ENCODE data around the gene SCIN. TPM values are rescaled to one million over a fixed set of nuclear protein-coding genes. Genes with fewer than 3 reads are reported as not detected.

SCIN gene
- total and polyA plus RNA-seq, 7 donors: 0.08 to 0.17 (median 0.13) TPM; not detected in 3

DNA sequence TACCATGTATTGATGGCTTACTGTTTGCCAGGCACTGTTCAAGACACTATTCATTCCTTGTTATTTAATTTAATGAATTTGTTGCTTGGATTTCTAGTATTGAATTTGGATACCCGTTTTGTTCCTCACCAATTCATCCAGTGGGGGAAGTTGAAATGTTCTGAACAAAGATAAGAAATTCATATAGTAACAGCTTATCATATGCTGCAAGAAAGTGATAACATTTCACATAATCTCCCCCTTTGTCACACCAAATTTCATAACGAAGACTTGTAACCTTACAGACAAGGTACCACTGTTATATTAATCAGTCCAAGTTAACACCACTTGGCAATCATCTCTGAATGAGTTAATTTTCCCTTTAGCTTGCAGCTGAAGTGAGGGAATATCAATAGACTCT, 42.1 kb downstream of the SCIN start:
- Histone ChIP-seq H3K27me3 (ENCODE audit: insufficient read depth in 3 of 3, low read length in 2 of 3) (no peaks in the 10 kb centered on the region), H3K4me1 (no peaks in the 10 kb centered on the region), H3K4me3 (no peak overlapping the region), H3K9me3 (no peaks in the 10 kb centered on the region), H3K27ac (no peak overlapping the region), H3K36me3 (ENCODE audit: insufficient read depth in 1 of 2, low read depth in 1 of 2) (no peaks in the 10 kb centered on the region)
- TF ChIP-seq CTCF (IDR thresholded peaks at IDR 0.05): no peak
- no peak for DNase-seq
- 69 to 86% (median 73%) methylated on average over 2 of the region's 2 CpGs for WGBS, 3 donors
- no peak for ATAC-seq
- intact Hi-C loops (cut with DNase I): no loop called here

DNA sequence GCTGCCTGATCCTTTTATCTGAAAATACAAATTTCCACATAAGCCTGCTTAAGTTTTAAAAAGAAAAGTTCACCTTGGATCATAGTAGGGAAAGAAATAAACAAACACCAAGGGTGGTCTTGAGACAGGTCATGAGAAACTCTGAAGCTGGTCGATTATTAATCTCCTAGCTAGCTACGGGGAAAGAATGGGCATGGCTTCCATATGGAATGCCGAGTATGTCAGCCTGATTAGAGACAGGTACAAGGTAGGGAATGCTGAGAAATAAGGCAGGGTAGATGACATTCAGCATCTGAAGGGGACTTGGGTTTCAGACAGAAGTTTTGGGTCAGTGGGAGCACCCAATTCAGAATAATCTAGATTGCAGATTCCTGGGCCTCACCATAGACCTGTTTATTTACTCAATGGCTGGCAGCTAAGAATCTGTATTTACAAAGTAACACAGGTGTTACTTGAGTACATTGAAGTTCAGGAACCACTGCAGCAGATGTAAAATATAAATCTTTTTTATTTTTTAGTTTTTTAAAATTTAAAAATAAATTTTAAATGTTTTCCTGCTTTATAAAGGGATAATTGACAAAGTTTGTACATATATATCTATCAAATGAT, 49.0 kb downstream of the SCIN start:
- no peak overlapping the region for H3K4me3 ChIP-seq
- H3K27me3 ChIP-seq (ENCODE audit: insufficient read depth in 3 of 3, low read length in 2 of 3): no peaks in the 10 kb centered on the region
- intact Hi-C loops (cut with DNase I): loop anchor here in 1 of 2 donors (5.0 kb wide), 1 partner anchor 97 kb away; no protein-coding TSS in a partner anchor
- WGBS, 3 donors: 71 to 75% (median 71%) methylated on average over 3 of the region's 3 CpGs
- H3K9me3 ChIP-seq: no peaks in the 10 kb centered on the region
- no peaks in the 10 kb centered on the region for H3K36me3 ChIP-seq (ENCODE audit: insufficient read depth in 1 of 2, low read depth in 1 of 2)
- ATAC-seq (no peak), DNase-seq (no peak)
- H3K4me1 ChIP-seq: no peaks in the 10 kb centered on the region
- no peak for TF ChIP-seq CTCF (IDR thresholded peaks at IDR 0.05)
- no peak overlapping the region for H3K27ac ChIP-seq

DNA sequence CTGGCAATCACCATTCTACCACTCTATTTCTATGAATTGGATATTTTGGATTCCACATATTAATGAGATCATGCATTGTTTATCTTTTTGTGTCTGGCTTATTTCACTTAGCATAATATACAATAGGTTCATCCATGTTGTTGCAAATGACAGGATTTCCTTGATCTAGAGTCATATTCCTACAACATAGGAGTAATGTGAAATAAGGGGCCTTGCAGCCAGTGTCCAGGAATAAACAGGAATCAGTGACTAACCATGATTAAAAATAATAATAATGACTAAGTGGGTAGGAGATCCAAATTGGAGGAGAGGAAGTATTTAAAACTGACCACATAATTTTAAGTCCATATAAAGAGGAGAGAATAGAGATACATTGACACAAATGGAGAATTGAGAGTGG, 49.9 kb downstream of the SCIN start:
- no peaks in the 10 kb centered on the region for H3K36me3 ChIP-seq (ENCODE audit: insufficient read depth in 1 of 2, low read depth in 1 of 2)
- intact Hi-C loops (cut with DNase I): loop anchor here in 1 of 2 donors (5.0 kb wide), 1 partner anchor 98 kb away; no protein-coding TSS in a partner anchor
- ATAC-seq: no peak
- H3K4me1 ChIP-seq: no peaks in the 10 kb centered on the region
- no peak overlapping the region for H3K4me3 ChIP-seq
- no peak for TF ChIP-seq CTCF (IDR thresholded peaks at IDR 0.05)
- H3K27me3 ChIP-seq (ENCODE audit: insufficient read depth in 3 of 3, low read length in 2 of 3): no peaks in the 10 kb centered on the region
- H3K9me3 ChIP-seq: no peaks in the 10 kb centered on the region
- DNase-seq: no peak
- H3K27ac ChIP-seq: no peak overlapping the region

GRCh38 chr7:12623223-12623622, 52.7 kb downstream of the SCIN start:
- Histone ChIP-seq H3K9me3 (no peaks in the 10 kb centered on the region), H3K4me1 (no peaks in the 10 kb centered on the region), H3K4me3 (no peak overlapping the region), H3K27ac (no peak overlapping the region), H3K27me3 (ENCODE audit: insufficient read depth in 3 of 3, low read length in 2 of 3) (no peaks in the 10 kb centered on the region), H3K36me3 (ENCODE audit: insufficient read depth in 1 of 2, low read depth in 1 of 2) (no peaks in the 10 kb centered on the region)
- DNase-seq: no peak
- intact Hi-C loops (cut with DNase I): loop anchor here in 1 of 2 donors (5.0 kb wide), 1 partner anchor 101 kb away; no protein-coding TSS in a partner anchor
- TF ChIP-seq CTCF (IDR thresholded peaks at IDR 0.05): no peak
- no peak for ATAC-seq
